GM04503 (cell line): ENCODE measurements around the gene HSD17B7.
A peak's percentile ranks its signal among the peaks of the same experiment; 100 is the strongest.
"Not testable (repeated sequence)": the region's sequence is repeated elsewhere in the genome, so short reads cannot be mapped to it uniquely, and the experiment has no call there.

Source experiments
- DNase-seq: peaks from one replicate; pipeline ENCODE4 v3.0.0-alpha.2; 2012; ENCODE audit warnings: low read depth

The HSD17B7 gene, protein sequence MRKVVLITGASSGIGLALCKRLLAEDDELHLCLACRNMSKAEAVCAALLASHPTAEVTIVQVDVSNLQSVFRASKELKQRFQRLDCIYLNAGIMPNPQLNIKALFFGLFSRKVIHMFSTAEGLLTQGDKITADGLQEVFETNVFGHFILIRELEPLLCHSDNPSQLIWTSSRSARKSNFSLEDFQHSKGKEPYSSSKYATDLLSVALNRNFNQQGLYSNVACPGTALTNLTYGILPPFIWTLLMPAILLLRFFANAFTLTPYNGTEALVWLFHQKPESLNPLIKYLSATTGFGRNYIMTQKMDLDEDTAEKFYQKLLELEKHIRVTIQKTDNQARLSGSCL

DNA sequence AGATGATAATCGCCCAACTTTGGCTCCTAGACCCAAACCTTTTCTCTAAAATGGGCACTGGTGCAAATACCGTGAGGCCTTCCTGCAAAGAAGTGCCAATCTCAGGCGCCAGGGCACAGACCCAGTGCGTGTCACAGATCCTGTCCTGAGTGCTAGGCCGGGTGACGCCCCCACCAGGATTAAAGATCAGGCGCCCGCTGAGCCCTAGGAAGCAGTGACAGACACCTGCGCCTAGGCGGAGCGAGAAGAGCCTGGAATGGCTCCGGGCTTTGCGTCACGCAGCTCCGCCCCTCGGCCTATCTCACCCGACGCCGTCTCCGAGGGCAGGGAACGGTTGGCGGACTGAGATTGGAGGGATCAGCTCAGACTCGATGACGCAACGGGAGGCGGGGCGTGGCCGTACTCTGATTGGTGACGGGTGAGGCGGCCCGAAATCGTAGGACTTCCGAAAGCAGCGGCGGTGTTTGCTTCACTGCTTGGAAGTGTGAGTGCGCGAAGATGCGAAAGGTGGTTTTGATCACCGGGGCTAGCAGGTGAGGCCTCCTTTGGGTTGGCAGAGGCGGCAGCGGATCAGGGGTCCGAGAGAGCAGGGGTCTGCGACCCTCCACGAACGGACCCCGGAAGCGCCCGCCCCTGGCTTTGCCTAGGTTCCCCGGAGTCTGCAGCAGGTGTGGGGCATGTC, at the start of gene HSD17B7:
Gene HSD17B7 (plus strand): TSS at position 400 of the 682 bp plus-strand sequence. CDS start 99 bp downstream, at position 499.
- DNase-seq, result peak; percentile 5

DNA sequence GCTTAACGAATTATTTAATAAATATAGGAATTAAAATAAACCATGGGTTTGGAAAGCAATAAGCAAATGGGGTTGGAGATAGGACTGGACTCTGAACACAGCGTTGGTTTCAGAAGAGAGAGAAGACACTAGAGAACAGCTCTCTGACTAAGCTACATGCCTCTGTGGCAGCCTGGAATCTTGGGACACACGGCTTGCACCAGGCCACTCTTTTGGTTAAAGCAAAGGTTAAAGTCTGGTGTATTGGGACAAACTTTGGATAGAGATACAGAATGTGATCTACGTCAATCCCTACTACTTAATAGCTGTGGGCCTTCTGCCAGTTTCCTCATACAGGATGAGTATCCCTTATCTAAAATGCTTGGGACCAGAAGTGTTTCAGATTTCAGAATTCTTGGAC, 49.7 kb upstream of the HSD17B7 start:
- no peak for DNase-seq

DNA sequence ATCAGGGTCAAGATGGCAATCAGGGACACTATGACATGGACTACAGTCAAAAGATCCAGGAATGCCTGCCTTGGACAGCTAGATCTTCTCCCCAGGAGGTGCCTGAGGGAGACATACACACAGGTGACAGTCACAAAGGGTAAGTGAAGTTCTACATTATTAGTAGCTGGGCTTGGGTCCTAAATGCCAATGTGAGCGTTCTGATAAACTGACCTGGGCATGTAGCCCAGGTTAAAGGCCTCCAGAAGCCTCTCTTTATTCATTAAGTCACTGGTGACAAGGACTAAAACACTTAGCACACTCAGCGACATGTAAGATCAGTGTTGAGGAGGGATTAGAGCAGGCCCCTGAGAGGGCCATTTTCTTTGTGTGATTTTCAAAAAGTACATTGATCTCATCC, 48.9 kb upstream of the HSD17B7 start:
- DNase-seq, result no peak

DNA sequence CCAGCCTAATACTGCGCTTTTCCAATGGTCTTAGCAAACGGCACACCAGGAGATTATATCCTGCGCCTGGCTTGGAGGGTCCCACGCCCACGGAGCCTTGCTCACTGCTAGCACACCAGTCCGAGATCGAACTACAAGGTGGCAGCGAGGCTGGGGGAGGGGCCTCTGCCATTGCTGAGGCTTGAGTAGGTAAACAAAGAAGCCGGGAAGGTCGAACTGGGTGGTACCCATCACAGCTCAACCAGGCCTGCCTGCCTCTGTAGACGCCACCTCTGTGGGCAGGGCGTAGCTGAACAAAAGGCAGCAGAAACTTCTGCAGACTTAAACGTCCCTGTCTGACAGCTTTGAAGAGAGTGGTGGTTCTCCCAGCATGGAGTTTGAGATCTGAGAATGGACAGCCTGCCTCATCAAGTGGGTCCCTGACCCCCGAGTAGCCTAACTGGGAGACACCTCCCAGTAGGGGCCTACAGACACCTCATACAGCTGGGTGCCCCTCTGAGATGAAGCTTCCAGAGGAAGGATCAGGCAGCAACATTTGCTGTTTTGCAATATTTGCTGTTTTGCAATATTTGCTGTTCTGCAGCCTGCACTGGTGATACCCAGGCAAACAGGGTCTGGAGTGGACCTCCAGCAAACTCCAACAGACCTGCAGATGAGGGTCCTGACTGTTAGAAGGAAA, 44.1 kb upstream of the HSD17B7 start:
- not testable (repeated sequence) for DNase-seq

DNA sequence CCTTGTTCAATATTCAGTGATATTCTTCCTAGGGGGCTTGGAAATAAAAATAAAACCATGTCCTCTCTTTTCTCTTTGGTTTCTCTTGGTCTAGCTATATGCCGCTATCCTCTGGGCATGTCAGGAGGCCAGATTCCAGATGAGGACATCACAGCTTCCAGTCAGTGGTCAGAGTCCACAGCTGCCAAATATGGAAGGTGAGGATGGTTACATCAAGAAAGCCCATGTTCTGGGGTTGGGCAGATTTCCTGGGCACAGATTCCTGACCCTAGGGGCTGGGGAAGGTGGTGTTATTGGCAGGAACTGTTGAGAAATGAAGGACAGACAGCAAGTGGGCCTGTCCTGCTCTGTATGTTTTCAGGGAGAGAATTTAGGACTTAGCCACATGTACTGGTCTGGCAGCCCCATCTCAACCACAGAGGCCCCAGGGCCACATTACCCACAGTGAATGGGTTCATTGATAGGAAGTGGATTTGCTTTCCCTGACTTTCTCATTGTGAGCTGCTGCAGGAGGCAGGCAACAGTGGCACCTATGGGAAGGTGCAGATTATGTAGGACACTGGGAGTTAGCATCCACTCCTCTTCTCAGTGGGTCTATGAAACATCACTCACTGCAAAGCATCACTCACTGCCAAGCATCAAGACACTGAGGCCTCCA, 37.4 kb upstream of the HSD17B7 start:
- no peak for DNase-seq

DNA sequence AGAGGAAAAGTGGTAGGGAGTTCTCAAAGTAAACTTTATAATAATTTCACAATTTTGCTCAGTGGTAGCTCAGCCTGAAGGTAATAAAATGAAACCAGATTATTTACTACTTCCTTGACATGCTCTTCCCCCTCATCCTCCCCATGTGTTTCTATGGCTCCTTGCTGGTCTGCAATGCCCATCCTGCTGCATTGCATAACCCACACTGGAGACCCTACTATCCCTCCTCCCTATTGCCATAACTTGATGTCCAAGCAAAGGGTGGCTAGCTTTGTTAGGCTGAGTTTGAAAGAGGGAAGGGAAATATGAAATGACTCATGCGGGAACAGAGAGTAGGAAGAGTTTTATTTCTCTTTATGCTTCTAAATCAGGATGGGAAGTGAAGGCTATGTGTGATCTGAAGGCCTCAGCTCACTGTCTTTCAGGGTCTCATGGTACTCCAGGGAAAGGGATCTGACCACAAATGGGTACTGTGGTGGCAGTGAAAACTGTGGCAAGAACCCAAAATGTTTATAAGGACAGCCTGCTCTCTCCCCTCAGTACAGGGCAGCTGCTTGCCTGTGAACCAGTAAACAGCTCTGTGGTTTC, 36.4 kb upstream of the HSD17B7 start:
- peak; percentile 37 for DNase-seq

DNA sequence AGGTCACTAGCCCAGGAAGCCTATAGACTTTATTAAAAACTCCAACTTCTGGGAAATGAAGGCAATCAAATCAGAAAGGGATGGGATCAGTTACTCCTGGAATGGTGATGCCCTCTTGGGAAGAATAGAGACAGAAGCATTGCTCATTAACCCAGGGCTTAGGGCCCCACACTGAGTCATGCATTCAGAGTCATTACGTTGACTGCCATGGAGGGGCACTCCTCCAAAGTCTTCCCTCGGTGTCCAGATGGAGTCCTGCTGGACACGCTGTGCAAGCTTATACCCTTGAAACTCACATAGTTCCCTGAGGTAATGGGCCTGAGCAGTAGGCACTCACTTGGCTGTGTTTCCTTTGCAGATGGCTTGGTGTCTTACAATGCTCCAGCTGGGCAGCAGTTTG, 35.2 kb upstream of the HSD17B7 start:
- DNase-seq, result peak; percentile 12

DNA sequence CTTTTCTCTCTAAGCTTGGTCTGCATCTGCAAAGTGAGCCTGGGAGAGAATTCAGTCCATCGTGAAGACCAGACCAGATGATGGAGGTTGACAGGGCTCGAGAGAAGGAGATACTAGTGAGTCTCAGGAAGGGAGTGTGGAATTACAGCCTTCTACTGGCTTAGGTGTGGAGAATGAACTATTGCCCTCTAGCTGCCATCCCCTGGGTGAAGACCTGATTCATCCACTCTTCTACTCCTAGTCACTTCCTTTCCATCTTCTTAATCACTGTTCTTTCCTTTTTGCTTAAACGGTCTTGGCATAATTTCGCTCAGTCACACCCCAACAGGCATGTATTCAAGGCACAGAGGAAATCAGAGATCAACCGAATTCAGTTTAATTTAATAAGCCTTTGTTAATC, 34.0 kb upstream of the HSD17B7 start:
- peak; percentile 11 for DNase-seq

DNA sequence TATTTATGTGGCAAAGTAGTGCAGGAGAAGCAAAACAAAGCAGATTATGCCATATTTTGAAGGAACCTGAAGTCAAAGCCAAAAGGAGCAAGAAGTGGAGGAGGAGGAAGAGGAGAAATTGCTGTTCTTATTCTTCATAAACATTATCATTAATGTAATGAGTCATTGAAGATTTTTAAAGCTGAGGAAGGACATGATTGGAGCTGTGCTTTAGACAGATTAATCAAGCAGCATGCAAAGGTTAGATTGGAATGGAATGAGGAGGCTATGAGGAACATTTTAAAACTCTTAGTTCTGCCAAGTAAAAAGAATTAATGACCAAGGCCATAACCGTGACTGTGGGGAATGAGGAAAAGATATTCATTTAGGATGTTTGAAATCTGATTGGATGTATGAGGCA, 33.0 kb upstream of the HSD17B7 start:
- peak; percentile 27 for DNase-seq

DNA sequence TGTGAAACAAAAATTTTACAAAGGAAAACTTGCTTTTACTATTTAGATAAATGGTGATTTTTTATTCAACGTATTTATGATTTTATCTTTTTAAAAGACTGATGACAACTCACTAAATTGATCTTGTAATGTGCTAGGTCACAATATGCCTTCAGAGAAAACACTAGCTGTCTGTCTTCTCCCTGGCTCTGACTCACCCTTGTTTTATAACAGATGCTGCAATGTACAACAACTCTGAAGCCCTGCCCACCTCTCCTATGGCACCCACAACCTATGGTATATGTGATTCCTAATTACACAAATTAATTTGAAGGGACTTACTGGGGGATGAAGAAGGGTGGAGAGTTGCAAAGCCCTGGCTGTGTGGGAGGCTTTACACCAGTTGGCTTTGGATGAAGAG, 24.7 kb upstream of the HSD17B7 start:
- no peak for DNase-seq

DNA sequence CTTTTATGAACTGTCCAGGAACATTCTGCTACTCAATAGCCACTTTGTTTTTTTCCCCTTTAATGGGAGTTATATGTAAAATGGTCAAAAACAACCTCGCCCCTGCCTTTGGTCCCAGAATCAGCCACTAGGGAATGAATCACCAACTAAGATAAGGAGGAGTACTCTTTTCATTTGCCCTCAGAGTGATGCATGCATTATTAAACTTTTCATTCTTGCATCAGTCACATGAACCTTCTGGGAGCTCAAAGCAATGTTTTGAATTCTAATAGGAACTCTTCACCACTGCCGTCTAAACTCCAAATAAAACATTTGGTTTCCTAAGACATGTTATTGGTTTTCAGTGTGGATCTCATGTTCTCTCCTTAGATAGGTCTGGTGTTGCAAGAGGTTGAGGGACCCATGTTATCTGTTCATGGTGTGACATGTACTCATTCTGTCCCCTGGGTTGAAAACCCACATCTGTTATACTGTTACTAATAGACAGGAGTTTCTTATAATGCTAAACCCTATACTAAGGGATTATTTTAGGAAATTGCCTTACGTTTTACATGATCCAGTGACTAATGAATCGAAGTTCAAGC, 17.8 kb upstream of the HSD17B7 start:
- DNase-seq, result peak; percentile 5

DNA sequence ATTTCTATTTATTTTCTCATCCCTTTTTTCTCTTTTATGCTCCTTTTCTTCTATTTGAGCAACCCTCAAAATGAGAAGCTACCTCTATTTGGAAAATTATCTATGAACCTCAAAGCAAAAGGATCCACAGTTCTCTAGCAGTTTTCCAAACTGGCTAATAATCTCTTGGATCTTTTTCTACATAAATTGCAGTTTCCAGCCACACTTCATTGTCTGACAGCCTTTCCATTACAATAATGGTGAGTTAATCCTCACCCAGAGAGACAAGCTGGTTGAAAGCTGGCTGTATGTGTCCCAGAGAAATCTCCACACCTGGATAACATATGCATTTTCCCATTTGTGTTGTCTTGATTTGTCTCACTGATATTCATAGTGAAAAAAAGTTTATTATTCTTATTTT, 16.5 kb upstream of the HSD17B7 start:
- no peak for DNase-seq

DNA sequence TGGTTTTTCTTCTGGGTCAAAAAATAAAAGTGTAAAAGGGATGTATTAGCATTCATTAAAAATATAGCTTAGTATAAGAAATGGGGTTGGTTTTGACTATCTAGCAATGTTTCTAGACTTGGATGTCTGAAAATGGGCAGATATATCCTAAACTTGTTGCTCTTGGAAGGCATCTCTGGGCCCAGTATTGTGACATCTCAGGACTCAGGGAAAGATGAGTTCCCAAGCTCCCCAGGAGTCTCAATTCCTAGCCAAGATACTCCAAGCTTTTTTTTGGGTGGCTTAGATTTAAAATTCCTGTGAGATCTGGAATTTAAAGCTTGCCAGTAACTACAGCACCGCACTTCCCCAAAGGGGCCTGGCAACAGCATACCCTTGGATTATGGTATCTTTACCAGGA, 11.5 kb upstream of the HSD17B7 start:
- no peak for DNase-seq

DNA sequence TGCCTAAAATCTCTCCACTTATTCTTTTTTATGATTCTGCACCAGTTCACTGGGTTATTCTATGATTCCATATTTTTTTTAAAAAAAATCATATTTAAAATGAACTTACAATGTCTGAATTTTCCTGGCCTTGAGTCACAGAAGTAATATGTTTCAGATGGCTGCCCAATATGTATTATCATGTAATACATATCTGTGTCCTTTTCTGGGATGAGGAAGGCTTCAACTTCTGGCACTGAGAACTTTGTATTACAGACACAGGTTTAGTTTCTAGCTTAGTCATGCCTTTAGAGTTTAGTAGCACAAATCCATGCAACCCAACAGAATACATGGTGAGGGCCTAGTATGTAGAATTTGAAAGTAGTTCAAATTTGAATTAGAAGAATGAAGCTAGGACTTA, 7.8 kb upstream of the HSD17B7 start:
- no peak for DNase-seq

DNA sequence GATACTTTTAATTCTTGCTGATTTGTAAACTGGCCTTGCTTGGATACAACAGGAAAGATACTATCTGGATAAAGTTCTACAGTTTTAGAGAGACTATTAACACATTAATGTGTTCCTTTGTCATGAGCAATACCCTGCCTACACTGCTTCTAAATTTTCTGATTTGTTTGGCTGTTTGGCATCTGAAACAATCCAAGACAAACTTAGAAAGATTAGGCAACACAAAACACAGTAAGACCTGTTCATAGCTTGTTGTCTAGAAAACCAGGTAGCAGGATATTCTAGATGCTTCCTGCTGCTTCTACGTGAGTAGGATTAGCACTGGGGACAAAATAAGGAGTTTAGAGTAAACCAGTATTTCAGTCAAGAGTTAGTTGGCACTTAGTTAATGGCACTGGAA, 5.6 kb upstream of the HSD17B7 start:
- DNase-seq, result not testable (repeated sequence)

DNA sequence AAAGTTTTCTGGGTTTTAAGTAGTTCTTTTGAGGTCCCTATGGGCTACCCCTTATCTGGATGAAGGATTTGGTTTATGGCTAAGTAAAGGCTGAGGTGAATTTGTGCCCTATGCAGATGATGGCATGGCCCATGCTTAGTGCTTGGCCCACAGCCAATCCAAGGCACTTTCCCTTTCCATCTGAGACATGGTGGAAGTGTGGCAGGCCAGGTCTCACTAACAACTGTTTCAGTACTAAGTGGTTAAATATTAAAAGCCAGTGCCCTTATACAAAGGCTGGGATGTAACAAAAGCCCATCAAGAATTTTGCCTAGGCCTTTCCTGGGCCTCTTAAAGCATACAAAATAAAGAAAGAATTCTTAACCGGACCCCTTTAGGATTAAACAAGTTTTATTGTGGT, 1.7 kb upstream of the HSD17B7 start:
- DNase-seq, result not testable (repeated sequence)

DNA sequence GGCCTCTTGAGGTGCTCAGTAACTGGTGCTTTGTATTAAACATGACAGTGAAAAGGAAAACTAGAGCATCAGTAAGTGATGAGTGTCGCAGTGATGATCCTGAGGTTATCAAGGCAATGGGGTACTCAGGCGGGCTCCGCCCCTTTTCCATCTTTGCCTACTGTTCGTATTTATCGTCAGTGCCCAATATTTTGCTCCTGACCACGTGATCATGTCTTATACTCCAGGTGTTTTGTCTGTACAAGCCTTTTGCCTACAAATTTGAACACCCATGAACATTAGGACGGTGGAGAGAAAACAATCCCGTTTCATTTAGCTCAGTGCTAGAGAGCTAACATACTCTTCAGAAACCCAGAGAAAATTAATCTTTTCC, 469 bp downstream of the HSD17B7 start:
- DNase-seq, result not testable (repeated sequence)

DNA sequence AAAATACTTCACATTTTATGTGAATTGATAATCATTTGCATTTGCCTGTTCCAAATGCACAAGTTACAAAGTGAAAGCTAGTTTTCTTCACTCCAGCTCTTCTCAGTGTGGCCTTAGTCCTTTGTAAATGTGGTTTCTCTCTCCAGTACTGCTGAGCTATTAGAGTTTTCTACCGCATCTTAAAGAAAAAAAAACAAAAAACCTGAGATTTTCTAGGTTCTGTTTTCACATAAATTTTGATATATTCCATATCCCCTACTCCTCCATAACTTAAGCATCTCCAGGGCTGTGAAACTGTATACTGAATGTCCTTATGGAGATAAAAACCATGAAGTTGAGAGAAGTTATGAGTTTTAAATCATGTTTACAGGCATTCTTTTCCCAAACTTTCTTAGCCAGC, 3.8 kb downstream of the HSD17B7 start:
- DNase-seq, result not testable (repeated sequence)

DNA sequence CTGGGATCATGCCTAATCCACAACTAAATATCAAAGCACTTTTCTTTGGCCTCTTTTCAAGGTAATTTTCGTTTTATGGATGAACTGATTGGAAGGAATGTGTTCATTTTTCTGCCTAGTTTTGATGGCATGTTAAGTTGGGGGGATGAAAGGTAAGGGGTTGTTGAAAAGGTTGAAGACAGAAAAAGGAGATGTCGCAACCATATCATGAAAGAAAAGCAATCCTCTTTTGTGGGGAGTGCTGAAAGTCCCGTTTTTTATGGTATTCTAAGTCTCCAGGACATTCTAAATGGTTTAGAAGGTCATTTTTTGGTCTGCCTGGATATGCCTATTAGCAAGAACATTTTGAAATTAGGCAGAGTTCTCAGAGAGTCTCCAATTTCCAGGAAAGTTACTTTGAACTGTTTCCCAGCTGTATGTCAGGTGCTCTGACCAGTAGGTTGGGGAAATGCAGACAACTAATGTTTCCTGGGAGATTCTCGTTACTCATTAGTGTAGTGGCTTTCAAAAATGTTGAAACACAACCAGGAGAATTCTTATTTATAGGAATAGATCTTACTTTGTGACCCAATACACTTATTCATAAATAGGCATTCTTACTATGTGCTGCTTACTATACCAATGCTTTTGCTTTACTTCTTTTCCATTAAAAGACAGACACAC, 6.2 kb downstream of the HSD17B7 start:
- DNase-seq, result not testable (repeated sequence)

DNA sequence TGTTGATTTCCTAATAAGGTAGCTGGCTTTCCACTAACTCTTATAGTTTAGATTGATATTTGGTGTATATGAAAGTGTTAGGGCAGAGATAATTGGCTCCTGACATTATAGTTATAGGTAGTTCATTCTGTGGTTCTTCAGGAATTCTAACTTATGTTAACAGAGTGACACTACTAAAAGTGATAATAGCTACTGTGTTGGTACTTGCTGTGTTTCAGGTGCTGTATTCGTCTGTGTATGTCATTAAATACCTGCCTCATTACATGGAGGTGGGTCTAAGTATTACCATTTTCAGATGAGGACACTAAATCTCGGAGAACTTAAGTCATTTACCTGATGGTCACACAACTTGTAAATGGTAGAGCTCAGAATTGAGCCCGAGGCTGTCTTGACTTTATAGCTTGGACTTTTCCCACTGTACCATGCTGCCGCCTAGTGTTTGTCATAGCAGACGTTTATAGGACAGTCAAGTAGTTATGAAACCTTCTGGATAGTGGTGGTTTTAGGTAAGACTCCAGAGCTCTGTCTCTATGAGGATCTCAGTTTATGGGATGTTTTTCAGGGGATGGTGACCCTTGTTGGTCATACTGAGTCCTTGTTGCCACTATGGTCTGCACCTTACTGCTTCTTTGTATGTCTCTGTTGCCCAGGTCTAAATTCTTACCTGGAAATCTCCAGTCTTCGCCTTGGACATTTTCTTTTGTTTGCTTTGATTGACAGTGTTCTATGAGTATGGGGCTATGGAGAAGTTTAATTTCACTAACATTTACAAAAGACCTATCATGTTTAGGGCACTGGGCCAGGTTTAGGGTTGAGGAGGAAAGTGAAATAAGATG, 9.7 kb downstream of the HSD17B7 start:
- peak; percentile 31 for DNase-seq
